HL-60/S4 (cell line): ENCODE results near the gene ABCA13.

Source experiments
- in situ Hi-C: fragments of 300-500 bp; cut with MboI; formaldehyde crosslinking; loops from 2 replicates; pipeline ENCODE4 v1.14.3; 2022; ENCODE audit warnings: low sequenced_read_pairs

The ABCA13 gene

DNA sequence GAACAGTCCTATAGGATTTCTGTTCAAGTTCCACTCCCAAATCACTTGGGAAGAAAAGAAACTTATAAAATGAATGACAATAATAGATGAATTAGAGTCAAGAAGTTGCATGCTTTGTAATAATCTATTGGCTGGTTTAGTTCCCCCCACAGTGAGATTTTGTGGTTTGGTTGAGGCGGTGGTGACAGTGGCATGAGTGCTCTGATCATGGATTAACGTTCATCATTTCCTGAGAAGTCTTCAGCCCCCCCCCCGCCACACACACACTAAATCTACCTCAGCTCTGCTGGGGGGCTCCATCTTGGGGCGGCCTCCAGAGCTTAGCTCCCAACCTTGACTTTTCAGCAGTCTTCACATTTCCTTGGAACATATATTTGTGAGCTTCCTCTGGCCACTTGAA is 121.7 kb downstream of the ABCA13 start:
- in situ Hi-C loops, result no loop called here

DNA sequence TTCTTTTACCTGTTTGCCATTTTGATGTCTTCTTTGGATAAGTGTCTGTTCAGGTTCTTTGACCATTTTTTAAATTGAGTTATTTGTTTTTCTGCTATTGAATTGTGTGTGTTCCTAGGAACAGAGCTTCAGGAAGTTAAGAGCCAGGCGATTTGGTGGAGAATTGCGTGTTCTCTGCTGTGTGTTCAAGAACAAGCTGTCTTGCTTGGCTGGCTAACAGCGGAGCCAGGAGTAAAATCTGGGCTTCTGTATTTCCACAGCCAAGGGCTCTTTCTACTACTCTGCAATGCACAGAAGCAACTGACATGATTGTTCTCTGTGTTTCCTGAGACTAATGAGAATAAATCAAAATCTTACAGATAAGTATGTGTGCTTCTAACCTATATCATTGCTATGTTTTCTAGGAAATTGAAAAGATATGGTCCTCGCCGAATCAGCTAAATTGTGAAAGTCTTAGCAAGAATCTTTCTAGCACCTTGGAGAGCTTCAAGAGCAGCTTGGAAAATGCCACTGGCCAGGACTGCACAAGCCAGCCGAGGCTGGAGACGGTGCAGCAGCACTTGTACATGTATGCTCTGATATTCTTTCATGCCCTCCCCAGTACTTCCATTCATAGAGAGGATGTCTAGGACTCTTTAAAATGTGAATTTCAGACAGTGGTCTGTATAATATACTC is 124.2 kb downstream of the ABCA13 start:
- in situ Hi-C loops, result no loop called here

DNA sequence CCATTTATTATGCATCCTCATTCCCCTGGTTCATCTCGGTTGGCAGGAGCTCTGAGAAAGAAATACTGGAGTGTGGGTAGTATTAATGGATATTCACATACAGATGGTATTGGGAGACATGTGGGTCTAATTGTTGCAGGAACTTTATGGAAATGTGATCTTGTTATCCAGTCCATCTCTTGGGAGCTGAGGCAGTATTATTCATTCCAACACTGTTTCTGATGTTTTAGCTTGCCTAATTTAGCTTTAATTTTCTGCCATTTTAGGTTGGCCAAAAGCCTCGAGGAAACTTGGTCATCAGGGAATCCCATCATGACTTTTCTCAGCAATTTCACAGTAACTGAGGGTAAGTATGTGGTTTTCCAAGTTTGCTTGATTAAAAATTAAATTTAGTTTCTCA is 125.7 kb downstream of the ABCA13 start:
- in situ Hi-C loops, result no loop called here

DNA sequence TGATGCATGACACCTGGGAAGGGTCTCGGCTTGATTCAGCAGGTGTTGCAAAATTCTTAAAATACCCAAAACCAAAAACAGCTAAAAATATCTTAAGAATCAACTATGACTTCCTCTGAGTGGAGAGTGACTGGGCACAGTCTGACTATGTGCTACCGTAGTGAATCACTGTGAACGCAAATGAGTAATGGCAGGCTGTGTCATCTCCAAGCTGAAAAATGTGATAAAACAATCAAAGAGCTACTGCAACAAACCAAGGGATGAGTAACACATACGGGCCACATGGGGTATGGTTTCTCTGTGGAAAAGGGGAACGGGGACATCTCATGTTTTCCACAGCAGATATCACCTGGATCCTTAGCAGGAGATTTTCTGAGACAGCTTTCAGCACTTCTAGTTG is 127.5 kb downstream of the ABCA13 start:
- in situ Hi-C loops, result no loop called here

DNA sequence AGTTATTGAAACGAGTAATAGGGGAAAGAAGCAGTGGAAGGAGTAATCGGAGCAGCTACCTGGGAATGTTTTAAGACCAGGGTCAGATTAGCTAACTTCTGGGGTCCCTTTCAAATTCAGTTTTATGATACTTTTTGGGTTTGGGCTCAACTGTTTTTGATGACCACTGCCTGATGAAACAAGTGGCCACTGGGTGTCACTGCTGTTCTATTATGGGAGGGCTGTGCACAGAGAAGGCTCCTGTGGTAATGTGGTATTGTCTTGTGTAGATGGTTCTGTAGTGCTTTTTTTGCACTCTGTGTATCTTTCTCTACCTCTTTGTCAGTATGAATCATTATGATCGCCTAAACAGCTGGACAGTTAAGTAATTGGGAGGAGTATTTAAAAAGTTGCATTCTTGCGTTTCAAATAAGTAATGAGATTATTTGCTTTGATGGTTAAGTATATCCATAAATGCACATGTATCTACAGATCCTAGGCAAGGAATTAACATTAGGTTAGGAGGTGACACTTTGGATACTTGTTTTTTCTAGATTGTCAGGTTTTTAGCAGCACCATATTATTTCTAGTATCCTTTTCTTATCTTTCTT is 128.4 kb downstream of the ABCA13 start:
- in situ Hi-C loops, result no loop called here

DNA sequence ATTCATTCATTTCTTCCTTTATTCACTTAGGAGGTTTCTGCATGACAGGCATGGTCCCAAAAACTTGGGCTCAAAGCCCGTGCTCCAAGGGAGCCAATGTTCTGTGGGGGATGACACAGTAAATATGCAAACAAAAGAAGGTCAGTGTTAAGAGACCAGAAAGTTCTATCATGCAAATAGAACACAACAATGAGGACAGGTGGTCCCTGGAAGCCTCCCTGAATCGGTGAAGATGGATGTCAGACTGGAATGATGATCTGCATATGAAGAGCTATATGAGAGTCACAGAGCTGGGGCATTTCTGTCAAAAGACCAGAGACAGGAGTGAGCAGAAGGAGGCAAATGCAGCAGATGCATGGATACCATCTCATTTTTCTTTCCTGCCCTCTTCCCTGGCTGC is 129.0 kb downstream of the ABCA13 start:
- in situ Hi-C loops, result no loop called here

DNA sequence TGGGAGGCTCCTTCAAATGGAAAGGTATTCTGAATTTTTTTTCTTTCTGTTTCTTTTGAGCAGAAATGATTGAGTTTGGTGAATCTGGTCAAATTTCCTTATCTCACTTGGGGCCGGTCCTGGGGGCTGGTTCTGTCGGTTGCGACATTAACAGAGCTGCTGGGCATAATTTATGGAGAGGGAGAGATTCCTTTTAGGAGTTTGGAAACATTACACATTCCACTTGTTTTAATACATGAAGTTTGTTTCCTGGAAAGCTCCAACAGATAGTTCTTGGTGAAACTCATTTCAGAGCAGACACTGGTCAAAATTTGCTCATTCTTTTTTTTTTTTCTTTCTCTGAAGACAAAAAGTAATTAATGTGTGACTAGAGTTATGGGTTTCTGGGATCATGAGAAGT is 129.9 kb downstream of the ABCA13 start:
- in situ Hi-C loops, result no loop called here

DNA sequence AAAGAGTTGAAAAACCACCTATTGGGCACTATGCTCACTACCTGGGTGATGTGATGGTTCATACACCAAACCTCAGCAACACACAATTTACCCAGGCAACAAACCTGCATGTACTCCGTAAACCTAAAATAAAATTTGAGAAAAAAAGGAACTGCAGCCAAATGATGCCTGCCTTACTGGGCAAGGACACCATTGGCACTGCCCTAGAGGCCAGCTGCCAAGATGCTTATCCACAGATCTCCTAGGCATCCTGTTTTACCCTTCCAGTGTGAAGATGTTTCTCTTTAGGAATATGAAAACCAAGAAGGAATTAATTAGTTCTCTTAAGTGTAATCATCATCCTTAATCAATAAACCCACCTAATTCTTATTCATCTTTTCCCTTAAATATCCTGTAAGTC is 133.4 kb downstream of the ABCA13 start:
- in situ Hi-C loops, result no loop called here

DNA sequence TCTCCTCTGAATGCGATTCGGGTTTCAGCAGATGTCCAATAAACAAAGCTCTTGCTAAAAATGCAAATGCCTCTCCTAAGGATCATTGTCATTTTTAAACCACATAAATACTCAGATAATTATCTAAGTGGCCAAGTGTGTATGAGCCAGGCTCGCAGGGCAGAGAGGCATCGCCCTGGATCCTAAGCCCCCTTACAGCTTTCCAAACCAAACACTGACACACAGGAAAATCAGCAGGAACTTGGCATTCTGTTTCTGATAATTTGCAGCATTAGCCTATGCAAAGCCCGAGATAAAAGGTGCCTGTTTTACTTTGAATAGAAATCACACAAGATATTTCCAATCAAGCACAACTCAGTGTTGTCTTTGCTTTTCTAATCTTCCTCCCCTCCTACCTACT is 134.4 kb downstream of the ABCA13 start:
- in situ Hi-C loops, result no loop called here

DNA sequence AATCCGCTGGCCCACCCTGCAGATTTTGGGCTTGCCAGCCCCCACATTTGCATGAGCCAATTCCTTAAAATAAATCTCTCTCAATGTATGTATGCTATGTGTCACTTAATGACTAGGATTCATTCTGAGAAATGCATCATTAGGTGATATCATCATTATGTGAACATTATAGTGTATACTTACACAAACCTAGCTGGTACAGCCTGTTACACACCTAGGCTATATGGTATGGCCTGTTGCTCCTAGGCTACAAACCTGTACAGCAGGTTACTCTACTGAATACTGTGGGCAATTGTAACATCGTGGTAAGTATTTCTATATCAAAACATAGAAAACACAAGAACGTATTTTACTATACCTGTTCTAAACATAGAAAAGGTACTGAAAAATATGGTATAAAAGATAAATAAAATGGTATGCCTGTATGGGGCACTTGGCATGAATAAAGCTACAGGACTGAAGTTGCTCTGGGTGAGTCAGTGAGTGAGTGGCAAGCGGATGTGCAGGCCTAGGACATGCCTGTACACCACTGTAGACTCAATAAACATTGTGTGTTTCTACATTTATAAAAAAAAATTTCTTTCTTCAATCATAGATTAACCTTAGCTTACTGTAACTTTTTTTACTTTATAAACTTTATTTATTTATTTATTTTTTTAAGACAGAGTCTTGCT is 135.9 kb downstream of the ABCA13 start:
- in situ Hi-C loops, result no loop called here

DNA sequence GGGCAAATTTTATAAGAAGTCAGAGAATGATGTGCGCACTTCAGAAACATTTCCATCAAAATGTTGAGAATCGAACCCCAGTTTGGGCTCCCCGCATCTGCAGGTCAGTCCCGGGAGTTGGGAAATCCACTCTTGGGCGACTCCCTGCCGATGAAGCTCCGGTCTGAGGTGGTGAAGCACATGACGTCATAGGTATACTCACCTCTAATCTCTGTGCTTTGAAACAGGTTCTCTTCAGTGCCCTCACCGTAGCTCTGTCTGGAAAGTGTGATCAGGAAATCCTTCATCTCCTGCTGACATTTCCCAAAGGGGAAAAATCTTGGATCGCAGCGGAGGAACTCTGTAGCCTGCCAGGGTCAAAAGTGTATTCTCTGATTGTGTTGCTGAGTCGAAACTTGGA is 138.5 kb downstream of the ABCA13 start:
- in situ Hi-C loops, result no loop called here

DNA sequence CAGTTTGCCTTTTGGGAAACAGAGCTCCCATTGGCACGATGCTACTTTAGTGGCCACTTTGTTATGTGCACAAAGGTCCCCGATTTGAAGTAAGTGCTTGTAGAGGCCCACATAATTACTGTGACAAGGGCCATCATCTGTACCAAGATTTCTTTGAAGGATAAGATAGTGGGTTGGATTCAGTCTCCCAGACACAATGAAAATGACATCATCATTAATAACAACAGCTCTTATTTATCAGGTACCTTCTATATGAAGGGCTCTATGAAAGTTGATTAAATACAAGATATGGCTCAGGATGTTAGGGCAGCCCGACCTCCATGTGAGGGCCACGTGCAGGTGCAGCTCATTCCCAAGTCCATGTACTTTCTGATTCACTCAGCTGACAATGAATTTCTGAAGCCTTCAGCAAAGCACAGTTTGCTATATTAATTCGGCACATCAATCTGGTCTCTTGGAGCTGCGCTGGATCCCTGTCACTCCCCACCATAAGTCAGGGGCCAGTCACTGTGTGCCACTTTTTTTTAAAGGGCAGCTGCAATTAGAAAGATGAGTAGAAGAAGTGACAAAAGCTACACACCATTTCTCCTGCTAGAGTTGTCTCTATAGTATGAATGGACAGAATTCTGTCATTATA is 140.3 kb downstream of the ABCA13 start:
- in situ Hi-C loops, result no loop called here

DNA sequence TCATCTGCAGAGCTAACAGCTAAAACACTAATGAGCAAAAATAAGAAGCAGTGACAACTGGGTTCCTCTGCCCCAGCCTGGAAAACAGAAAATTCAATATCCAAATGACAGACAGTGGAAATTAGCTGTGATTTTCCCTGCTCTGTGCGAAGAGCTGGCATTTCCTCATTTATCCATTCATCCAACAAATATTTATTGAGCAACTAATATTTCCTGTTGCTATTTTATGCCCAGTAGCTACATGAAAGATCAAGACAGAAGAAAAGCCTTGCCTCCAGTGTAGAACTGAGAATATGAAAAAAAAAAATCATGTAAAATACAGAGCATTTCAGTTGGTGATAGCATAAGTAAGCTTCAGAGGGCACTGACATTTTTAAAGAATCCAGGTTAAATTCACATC is 140.9 kb downstream of the ABCA13 start:
- in situ Hi-C loops, result no loop called here

DNA sequence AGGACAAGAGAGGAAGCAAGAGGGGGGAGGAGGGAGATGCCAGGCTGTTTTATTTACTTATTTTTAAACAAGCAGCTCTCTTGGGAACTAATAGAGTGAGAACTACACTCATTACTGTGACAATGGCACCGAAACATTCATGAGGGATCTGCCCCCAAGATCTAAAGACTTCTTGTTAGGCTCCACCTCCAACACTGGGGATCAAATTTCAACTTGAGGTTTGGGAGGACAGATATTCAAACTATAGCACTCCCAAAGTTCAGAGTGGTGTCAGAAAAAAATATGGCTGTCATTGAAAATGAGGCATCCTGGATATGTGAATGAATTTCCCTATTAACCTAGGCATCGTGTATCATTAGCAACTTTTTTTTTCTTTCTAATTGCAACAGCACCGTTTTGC is 145.5 kb downstream of the ABCA13 start:
- in situ Hi-C loops, result no loop called here

DNA sequence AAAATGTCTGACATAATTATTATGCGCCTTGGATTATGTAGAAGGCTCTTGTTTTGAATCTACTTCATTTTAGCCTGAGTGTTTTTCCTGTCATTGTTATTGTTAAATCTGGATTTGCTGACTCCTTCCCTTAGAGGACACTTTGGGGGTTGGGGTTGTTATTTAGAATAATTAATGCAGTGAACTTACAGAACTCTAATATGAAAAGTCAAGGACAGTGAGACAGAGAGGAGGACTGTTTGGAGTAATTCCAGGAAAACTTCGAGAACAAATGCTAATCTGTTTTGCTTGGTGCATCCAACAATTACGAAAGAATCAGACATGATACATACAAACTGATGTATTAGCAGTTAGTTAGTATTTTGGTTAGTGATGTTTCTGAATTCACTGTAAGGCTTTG is 146.1 kb downstream of the ABCA13 start:
- in situ Hi-C loops, result no loop called here

DNA sequence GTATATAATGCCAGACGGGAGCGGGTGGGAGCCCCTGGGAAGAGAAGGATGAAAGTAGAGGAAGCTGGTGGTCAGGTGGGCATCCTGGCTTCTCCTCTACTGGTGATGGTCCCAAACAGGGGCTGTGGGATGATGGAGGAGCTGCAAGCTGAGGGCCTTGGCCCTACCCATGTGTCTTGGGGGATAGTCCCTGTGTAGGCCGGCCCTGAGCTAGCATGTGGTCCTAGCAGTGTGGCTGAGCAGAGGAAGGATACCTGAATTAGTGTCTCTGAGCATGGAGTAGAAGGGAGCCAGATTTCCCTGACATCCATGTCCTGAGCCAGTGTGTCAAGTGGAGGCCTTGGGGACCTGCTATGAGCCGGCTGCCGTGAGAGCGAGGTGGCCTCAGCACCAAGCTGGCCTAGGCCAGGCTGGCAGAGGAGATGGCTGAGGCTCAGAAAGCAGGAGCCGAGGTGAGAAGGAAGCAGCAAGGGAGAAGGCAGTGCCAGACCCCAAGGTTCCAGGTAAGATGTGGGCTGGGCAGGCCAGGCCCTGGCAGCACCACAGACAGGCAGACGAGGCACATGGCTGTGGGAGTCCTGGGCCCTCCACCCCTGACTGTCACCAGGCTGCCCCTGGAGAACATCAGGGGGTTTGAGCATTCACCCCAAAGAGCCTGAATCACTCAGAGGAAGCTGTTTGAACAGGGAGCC is 150.2 kb downstream of the ABCA13 start:
- in situ Hi-C loops, result no loop called here

DNA sequence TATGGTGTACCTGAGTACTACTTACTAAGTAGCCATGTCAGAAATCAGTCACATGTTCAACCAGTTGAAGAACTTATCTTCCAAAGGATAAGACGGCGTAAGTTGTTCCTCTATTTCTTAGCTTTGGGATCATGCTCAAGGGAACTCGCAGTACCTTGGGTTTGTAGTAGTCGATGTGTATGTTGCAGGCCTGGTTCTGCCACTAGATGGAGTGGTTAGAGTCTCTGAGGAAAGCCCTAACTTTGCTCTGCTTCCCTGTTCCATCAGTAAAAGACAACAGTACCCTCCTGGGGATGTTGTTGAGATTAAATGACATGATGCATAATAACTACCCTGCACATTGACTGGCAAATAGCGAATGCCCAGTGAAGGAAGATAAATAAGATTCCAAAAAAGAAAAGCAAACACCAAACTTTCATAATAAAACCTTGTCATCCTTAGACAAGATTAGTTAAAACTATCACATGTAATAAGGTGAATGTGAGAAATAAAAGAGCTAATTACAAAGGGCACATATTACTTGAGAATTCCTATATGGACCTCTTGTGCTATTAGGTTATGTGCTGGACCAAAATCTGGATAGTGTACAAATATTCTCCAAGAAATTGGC is 165.9 kb downstream of the ABCA13 start:
- in situ Hi-C loops, result no loop called here

DNA sequence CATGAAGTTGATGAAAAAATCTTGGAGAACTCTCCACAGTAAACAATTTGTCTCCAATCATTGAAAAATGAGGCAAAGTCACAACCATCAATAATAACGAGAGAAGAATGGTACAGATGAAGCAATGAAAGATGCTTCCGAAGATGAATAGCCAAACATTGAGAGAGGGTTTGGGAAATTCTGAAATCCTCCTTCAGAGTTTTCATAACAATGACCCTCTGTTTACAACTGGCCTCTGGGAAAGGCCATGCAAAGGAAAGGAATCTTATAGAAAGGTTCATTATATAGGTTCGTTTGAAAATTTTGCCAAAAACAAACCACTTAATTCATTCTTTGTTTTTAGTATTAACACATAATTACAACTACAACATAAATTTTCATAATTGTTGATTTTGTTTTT is 166.5 kb downstream of the ABCA13 start:
- in situ Hi-C loops, result no loop called here

DNA sequence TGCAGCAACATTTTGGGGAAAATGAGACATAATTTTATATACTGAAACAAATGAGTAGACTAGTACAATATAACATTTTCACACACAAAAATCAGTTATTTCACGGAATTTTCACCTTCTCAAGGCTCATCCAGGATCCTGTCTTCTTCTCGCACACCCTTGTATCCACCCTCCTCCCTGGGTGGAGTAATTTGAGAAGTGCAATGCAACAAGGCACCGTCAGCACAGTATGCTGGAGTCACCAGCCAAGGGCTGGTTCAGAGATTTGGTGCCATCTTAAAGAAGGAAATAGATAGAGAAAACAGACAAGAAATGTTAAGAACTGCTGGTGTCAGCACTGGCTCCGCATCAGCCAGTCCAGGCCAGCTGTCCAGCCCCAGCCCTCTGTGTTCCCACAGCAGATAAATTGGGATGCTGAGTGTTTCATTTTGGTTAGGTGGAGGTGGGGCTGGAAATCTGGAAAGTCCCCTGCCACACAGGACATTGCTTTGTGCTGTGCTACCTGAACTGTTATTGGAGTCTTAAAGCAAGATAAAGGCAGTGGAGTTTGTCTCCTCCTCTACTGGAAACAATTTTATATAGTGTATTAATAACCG is 176.1 kb downstream of the ABCA13 start:
- in situ Hi-C loops, result no loop called here

DNA sequence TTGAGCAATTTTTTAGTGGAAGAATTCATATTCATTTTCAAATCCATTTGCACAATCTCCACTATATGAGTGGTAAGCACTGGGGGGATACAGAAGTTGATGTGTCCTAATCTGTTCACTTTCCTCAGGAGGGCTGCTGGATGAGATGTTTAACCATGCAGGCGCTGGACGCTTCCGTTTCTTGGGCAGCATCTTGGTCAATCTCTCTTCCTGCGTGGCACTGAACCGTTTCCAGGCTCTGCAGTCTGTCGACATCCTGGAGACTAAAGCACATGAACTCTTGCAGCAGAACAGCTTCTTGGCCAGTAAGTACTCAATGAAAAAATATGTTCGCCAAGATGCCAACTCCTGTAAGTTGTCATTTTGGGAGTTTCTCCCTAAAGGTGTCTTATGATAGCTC is 179.3 kb downstream of the ABCA13 start:
- in situ Hi-C loops, result no loop called here

DNA sequence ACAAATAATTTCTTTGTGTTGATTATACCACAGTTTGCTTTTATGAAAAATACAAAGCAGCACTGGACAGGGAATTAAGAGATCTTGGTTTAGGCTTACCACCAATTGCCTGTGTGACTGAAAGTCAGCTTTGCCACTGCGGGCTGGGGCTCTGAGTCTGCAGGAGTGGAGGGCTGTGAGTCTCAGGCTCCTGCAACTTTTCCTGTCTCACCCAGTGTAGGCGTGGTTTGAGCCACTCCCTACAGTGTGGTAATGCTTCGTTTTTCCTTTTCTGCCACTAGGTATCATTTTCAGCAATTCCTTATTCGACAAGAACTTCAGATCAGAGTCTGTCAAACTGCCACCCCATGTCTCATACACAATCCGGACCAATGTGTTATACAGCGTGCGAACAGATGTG is 180.6 kb downstream of the ABCA13 start:
- in situ Hi-C loops, result no loop called here
